Ovary (tissue), 9 donors: Measurements from ENCODE around the gene TSHZ3. TPM values are rescaled to one million over a fixed set of nuclear protein-coding genes. Genes with fewer than 3 reads are reported as not detected.

Source experiments
- DNase-seq, 5 donors: peaks; one replicate each; pipeline ENCODE4 v3.0.0-alpha.2; 2019 to 2020
- H3K27ac ChIP-seq, 2 donors: fragments of 200-600 bp; one replicate each; pipeline versions ENCODE4 v1.5.1 to v1.8.0; 2019 to 2022
- H3K27me3 ChIP-seq: fragments of 200-600 bp; one replicate; pipeline ENCODE4 v1.8.0; 2022
- H3K36me3 ChIP-seq: fragments of 200-600 bp; sonication (generic); one replicate; pipeline ENCODE4 v1.5.1; 2019
- H3K4me1 ChIP-seq: one replicate; pipeline ENCODE4 v1.8.1; 2013; ENCODE audit warnings: mild to moderate bottlenecking, moderate library complexity; ENCODE audit not compliant: insufficient read depth
- H3K4me3 ChIP-seq: fragments of 200-600 bp; sonication (generic); one replicate; pipeline ENCODE4 v1.5.1; 2017
- H3K9me3 ChIP-seq, 2 donors: fragments of 200-600 bp in 1 of 2; sonication (generic) in 1 of 2; one replicate each; pipeline versions ENCODE4 v1.5.1 to v1.8.1; 2013 to 2019; ENCODE audit warnings: mild to moderate bottlenecking in 1 of 2, moderate library complexity in 1 of 2
- EP300 ChIP-seq: sonication (generic); formaldehyde crosslinking; IDR thresholded peaks from one replicate; pipeline ENCODE4 v1.6.1; 2017; ENCODE audit warnings: antibody characterized with exemption
- POLR2A ChIP-seq: fragments of 450-650 bp; IDR thresholded peaks from one replicate; pipeline ENCODE4 v1.6.1; 2017; ENCODE audit warnings: antibody characterized with exemption, mild to moderate bottlenecking, moderate library complexity
- WGBS, 3 donors: extraction: QIAGEN DNeasy Blood & Tissue Kit in 1 of 3; methylation state at CpG; one replicate each; pipeline versions ENCODE4 v1.1.5 to v1.1.7; 2013 to 2017; 5-methylcytosine and 5-hydroxymethylcytosine counted together
- intact Hi-C, 4 donors: fragments of 100-400 bp; cut with DNase I; formaldehyde crosslinking; loops; one replicate each; pipeline versions ENCODE4 v1.11.0 to v1.15.1; 2022 to 2023
- polyA plus RNA-seq, 2 donors: library from polyadenylated mRNA; stranded (reverse); fragments of 200-250 nt in 1 of 2; fragments of 350-450 nt in 1 of 2; fragmentation: Illumina TruSeq in 1 of 2; extraction: RNeasy Lipid Tissue Mini Kit (QIAGEN cat#74804) in 1 of 2; gene quantifications; one replicate each; pipeline ENCODE4 v1.2.3, GENCODE V29; 2013 to 2014
- total RNA-seq, 7 donors: library from RNA; depleted of rRNA in 2 of 7; stranded (reverse); fragments of >200 nt in 2 of 7; fragmentation: NEBNext Ultra II Directional in 3 of 7; extraction: Animal tissue kit (Norgen Biotek cat#: 25700) in 3 of 7; gene quantifications; one replicate each; pipeline versions ENCODE4 v1.1.0 to v1.2.4, GENCODE V29; 2016 to 2023
- TF ChIP-seq, protein P1 (sequence below), 3 donors: fragments of 450-650 bp in 2 of 3; fragments of 200-600 bp in 1 of 3; IDR thresholded peaks; one replicate each; pipeline versions ENCODE4 v1.5.1 to v1.8.0; 2016 to 2022; ENCODE audit warnings: antibody characterized with exemption in 3 of 3, mild to moderate bottlenecking in 1 of 3
- donor health status: DM: no; HTN: no; CAD: no; lungs with moderate emphysema.
- donor health status: DM: no; HTN: no; CAD: no.
- donor health status: Bipolar disorder and iron deficiency.
- donor health status: DM: yes; HTN: yes; CAD: no.
- donor health status: DM: no; HTN: no; CAD: no.
- donor health status: DM: yes; HTN: yes; CAD: no.

Gene TSHZ3
- total and polyA plus RNA-seq, 9 donors = 23.3 to 107 (median 50.3) TPM

DNA sequence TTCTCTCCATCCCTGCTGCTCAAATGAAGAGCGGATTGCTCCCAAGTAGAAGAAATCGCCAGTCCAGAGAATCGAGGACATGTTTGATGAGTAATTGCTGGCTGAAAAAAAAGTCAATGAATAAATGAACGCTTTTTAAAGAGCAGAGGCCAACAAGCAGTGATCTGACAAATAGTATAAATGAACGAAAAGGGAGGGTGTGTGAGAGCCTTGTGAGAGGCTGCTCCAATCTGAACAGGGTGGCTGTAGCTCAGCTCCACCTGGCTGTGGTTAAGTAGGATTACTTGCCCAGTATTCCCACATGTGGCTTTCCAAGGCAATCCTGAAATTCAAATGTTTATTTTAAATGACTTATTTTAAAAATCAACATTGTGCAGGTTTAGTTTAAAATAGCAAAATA, 117.1 kb downstream of the TSHZ3 start:
- Histone ChIP-seq H3K4me3 (no peak overlapping the region), H3K36me3 (no peaks in the 10 kb centered on the region), H3K9me3 (no peaks in the 10 kb centered on the region), H3K4me1 (no peaks in the 10 kb centered on the region), H3K27me3 (no peaks in the 10 kb centered on the region), H3K27ac (no peak overlapping the region)
- intact Hi-C loops = no loop called here
- no peak for DNase-seq
- no peak for TF ChIP-seq EP300
- TF ChIP-seq POLR2A = no peak
- TF ChIP-seq, protein P1, sequence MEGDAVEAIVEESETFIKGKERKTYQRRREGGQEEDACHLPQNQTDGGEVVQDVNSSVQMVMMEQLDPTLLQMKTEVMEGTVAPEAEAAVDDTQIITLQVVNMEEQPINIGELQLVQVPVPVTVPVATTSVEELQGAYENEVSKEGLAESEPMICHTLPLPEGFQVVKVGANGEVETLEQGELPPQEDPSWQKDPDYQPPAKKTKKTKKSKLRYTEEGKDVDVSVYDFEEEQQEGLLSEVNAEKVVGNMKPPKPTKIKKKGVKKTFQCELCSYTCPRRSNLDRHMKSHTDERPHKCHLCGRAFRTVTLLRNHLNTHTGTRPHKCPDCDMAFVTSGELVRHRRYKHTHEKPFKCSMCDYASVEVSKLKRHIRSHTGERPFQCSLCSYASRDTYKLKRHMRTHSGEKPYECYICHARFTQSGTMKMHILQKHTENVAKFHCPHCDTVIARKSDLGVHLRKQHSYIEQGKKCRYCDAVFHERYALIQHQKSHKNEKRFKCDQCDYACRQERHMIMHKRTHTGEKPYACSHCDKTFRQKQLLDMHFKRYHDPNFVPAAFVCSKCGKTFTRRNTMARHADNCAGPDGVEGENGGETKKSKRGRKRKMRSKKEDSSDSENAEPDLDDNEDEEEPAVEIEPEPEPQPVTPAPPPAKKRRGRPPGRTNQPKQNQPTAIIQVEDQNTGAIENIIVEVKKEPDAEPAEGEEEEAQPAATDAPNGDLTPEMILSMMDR (IDR thresholded peaks at IDR 0.05) = no peak
- 52 to 60% (median 56%) methylated on average over 5 of the region's 5 CpGs for WGBS, 3 donors

DNA sequence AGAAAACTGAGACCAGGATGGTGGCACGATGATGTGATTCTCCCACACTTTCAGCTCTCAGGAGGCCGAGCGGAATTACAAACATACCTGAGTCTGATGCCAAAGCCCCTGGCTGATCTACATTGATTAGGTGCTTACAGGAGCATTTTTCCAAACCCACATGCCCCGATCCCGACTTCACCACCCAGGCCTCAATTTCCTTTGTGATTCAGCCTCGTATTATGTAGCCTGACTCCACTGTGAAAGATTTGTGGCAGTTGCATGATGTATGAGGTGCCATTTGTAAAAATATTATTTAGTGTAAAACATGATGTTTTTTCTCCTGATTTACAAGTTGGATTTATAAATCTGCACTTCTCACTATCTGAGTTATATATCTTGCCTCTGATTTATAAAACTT, 118.0 kb downstream of the TSHZ3 start:
- whole genome bisulfite sequencing, 3 donors = 94 to 98% (median 94%) methylated on average over 6 of the region's 6 CpGs
- no peak overlapping the region for H3K4me3 ChIP-seq
- intact Hi-C loops = no loop called here
- no peak for DNase-seq
- no peaks in the 10 kb centered on the region for H3K9me3 ChIP-seq
- H3K27ac ChIP-seq = no peak overlapping the region
- no peaks in the 10 kb centered on the region for H3K4me1 ChIP-seq
- H3K36me3 ChIP-seq = no peaks in the 10 kb centered on the region
- no peaks in the 10 kb centered on the region for H3K27me3 ChIP-seq
- TF ChIP-seq POLR2A (no peak), EP300 (no peak)
- TF ChIP-seq, protein P1 (IDR thresholded peaks at IDR 0.05) = no peak

DNA sequence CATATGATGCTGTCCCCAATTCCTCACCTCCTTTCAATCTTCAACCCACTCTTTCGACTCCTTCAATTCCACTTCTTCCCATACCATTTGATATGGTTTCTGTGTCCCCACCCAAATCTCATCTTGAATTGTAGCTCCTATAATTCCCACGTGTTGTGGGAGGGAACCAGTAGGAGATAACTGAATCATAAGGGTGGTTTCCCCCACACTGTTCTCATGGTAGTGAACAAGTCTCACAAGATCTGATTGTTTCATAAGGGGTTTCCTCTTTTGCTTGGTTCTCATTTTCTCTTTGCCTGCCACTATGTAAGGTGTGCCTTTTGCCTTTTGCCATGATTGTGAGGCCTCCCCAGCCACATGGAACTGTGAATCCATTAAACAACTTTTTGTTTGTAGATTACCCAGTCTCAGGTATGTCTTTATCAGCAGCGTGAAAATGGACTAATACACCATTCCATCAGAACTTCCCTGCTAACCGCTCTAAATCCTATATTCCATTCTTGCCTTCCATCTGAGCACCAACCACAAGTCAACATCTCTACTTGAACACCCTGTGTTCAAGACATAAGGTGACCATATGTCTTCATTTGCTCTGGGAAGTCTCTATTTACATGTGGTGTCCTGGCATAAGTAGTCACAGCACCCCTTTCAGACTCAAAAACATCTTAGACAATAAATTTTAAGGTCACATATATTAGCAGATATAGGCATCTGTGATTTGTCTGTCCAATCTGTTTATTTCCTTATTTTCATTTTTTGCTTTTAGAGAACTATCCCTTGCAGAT, 122.9 kb downstream of the TSHZ3 start:
- intact Hi-C loops = no loop called here
- H3K36me3 ChIP-seq = no peaks in the 10 kb centered on the region
- no peaks in the 10 kb centered on the region for H3K4me1 ChIP-seq
- H3K27me3 ChIP-seq = no peaks in the 10 kb centered on the region
- TF ChIP-seq POLR2A (no peak), EP300 (no peak)
- 93 to 94% (median 94%) methylated on average over 4 of the region's 4 CpGs for WGBS, 3 donors
- no peak overlapping the region for H3K4me3 ChIP-seq
- H3K9me3 ChIP-seq = no peaks in the 10 kb centered on the region
- no peak for DNase-seq
- no peak overlapping the region for H3K27ac ChIP-seq
